ENCODE measurements around the gene UROC1.

DNA sequence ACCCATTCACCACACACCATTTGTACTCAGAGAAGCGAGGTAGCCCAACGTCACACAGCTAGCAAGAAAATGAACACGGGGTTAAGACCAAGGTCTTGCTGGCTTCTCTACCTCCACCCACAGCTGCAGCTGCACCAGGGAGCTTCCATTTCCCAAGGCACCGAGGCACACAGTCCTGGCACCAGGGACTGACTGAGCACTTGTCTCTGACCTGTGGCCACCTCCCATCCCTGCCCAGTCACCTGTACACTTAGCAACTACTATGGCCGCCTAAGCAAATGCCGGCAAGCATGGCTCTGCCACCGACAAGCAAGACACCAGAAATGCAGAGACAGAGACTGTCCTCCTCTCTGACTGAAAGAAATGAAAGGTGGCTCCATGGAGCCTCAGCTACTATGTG, 57.2 kb downstream of the UROC1 start:
- TF ChIP-seq BRD9 (IDR thresholded peaks at IDR 0.05; ENCODE audit: low read depth, partially characterized antibody) (no peak), EGR1 (conservative IDR thresholded peaks at IDR 0.05) (no peak), ESRRA (IDR thresholded peaks at IDR 0.05; ENCODE audit: borderline replicate concordance, low read depth) (no peak)
